Measurements from ENCODE around the gene ICAM1.

ICAM1 gene

DNA sequence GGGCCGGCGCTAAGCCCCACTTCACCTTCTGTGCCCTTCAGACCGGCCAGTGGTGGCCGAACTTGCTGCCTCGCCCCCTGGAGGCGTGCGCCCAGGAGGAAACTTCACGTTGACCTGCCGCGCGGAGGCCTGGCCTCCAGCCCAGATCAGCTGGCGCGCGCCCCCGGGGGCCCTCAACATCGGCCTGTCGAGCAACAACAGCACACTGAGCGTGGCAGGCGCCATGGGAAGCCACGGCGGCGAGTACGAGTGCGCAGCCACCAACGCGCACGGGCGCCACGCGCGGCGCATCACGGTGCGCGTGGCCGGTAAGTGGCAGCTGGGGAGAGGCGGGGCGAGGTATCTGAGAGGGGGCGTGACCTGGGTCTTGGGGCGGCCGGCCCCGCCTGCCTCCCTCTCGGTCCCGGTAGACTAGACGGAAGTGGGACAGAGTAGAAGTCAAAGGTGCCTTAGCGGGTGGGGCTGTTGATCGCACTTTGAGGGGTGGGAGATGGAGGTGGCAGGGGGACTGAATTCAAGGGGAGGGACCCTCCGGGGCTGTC, 24.5 kb downstream of the ICAM1 start:
- DNase-seq, result peak; percentile 66 to 74

DNA sequence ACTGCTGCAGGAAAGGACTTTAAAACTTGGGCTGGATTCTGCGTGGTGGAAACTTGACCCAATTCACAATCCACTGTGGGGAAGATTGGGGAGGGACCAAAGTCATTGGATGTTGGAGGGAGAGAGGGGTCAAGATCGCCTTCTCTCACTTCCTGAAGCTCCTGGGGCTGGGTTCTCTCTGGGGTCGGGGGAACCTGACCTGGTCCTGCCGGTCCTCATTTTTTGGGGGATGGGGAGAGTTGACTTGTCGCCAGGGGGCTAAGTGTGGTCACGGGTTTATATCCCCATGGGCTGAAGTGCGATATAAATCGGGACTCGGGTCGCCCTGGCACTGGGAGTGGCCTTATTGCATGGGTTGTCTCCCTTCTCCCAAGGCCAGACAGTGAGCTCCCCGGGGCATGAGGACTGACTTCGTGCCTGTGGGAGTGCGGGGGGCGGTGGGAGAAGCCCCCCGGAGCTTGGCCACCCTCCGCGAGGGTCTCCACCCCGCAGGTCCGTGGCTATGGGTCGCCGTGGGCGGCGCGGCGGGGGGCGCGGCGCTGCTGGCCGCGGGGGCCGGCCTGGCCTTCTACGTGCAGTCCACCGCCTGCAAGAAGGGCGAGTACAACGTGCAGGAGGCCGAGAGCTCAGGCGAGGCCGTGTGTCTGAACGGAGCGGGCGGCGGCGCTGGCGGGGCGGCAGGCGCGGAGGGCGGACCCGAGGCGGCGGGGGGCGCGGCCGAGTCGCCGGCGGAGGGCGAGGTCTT, 25.1 kb downstream of the ICAM1 start:
- DNase-seq, result no peak

DNA sequence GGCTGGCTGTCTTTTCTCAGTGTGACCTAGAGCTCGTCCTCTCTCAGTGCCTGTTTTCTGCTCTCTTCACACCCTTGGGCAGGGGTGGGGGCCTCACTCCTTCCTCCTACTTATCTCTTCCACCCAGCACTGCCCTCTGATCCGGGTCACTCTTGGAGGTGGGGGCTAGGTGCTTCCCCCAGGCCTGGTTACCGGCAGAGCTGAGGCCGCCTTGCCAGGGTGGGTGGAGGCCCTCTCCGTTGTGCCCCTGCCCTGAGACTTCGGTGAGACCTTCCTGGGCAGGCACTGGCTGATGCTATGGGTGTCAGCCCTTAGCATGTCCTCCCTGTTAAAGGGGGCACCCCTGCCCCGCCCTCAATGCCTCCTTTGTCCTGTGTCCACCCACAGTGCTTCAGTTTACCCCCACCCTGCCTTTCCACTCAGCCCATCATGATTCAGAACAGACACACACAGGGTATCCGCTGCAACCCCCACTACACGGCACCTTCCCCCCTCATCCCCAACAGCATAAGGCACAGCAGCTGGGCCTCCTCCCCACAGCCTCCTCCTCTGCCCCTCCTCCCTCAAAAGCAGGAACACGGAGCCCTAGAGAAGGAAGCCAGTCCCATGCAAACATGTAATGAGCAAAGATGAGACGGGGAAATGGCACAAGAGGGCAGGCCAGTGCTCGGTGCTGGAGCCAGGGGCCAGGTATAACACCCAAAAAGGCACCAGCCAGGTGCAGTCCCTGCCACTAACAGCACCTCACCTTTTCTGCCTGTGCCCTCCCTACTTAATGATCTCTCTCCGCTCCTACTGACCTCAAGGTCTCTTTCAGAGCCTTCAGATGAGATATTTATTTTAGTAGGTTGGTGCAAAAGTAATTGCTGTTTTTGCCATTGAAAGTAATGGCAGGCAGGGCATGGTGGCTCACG, 28.9 kb downstream of the ICAM1 start:
- no peak for DNase-seq

DNA sequence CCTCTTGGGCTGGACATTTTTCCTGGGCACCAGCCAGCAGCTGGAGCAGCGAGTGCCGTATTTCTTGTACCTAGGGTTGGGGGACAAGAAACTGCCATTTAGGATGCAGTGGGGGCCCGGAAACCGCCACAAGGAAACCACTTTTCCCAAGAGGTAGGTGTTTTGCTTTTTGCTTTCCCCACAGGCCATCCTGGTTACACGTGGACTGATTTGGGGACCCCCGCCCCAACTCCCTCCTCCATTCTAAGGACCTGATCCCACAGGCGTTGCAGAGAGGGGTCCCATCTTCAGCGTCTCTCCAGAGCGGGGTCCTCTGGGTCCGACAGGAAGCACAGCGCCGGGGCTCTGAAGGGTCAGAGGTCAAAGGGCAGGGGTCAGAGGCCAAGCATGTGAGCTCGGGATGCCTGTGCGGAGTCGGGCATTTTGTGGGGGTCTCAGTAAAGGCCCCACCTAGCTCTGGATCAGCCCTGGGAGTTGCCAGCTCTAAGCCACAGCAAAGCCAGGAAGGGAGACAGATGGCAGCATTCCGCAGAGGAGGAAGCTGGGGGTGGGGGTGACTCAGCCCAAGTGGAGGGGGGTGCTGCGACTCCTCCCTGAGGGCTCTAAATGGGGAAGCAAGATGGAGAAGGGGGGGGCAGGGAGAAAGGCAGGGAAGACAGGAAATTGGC, 34.4 kb downstream of the ICAM1 start:
- no peak for DNase-seq

DNA sequence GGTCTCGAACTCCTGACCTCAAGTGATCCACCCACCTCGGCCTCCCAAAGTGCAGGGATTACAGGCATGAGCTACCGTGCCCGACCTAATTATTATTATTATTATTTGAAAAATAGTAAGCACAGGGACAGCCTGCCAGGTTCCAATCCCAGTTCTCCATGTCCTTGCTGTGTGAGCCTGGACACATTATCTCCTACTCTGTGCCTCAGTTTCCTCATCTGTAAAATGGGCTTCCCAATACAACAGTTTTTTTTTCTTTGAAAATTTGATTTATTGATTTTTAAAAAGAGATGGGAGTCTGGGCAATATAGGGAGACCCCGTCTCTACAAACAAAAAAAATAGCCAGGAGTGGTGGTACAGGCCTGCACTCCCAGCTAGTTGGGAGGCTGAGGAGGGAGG, 35.4 kb downstream of the ICAM1 start:
- DNase-seq, result no peak

DNA sequence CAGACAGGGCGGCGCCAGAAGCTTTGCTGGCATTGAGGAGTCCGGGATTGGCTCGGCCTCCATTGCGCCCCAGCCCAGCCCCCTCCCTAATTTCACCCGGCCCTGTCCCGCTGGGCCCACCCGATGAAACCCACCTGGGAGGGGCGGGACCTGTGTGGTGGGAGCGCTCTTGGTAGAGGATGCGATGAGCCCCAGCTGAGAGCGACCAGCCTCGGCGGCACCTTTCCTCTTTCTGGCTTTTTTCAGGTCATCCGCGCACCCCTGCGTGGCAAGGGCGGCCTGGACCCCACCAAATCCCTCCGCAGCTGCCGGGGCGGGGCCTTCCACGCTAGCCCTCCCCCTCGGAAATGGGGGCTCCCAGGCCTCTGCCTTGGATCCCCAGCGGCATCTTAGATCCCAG, 38.5 kb downstream of the ICAM1 start, which contains the start of gene ZGLP1:
TSS of gene ZGLP1 (minus strand) at position 393 of the 400 bp plus-strand sequence.
- no peak for DNase-seq

DNA sequence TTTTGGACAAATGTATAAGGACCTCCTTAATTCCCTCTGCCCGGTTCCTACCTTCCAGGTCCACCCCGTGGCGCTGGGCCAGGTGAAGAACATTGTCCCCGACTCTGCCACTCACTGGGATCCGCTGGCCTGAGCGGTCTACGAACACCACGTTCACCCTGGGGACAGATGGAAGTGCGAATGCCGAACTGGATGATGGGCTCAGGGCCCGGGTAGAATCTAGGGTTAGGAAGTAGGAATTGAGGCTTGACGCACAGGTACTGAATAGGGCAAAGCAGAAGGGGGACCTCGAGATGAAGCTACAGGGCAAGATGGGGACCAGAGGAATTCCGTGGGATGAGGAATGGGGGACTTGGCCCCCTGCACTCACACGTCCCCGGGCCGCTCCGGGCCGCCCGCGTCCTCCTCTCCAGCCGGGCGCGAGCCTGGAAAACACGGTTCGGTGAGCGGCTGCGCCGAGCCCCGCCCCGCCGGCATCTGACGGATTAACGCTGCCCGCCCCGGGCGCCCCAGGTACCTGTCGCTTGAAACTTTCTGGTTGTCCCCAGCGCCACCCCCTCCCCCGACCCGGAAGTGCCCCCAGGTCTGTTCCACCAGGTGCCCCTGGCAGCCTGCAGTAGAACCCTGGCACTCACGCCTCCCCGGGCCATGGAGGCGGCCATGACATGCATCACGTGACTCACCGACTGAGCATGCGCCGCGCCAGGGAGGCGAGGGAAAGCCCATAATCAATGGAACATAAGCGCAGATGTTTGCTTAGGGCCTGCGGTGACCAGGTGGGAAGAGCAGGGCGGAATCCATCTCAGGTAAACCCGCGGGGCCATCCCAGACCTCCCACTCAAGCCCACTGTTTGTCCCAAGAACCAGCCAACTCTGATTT, 44.7 kb downstream of the ICAM1 start, which contains the start of gene FDX2:
TSS of gene FDX2 (minus strand) at position 681 of the 880 bp plus-strand sequence. CDS start at position 662, 19 bp downstream.
- peak; percentile 95 for DNase-seq

DNA sequence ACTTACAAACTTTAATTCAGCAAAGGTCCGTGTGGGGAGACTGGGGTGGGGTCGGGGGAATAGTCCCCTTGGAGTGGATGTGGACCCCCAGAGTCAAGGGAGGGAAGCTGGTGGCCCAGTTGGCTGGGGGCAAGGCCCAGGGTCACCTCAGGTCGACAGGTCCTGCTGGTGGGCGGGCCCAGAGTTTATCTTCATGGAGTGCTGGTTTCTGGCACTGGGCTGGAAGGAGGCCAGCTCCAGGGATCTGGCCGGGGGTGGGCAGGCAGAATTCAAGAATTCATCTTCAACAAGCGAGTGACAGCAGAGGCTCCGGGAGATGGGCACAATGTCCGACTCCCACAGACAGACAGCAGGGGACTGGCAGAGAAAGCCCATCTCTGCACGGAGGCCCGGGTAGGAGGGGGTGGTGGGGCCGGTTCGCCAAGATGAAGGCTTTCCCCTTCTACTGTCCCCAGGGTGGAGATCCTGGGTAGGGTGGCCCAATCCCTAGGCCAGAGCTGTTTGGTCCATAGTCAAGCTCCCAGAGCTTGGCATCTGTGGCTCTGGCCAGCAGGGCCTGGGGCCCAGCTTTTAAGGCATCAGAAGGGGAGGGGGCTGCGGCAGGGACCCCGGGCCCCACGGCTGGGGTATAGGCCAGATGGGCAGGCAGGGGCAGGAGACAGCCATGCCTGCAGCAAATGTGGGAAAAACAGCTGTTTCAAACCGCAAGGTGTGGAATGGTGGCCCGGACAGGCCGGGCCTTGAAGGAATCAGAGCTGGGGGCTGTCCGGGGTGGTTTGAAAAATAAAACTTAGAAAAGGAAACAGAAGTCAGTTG, 45.5 kb downstream of the ICAM1 start:
- DNase-seq, result no peak

DNA sequence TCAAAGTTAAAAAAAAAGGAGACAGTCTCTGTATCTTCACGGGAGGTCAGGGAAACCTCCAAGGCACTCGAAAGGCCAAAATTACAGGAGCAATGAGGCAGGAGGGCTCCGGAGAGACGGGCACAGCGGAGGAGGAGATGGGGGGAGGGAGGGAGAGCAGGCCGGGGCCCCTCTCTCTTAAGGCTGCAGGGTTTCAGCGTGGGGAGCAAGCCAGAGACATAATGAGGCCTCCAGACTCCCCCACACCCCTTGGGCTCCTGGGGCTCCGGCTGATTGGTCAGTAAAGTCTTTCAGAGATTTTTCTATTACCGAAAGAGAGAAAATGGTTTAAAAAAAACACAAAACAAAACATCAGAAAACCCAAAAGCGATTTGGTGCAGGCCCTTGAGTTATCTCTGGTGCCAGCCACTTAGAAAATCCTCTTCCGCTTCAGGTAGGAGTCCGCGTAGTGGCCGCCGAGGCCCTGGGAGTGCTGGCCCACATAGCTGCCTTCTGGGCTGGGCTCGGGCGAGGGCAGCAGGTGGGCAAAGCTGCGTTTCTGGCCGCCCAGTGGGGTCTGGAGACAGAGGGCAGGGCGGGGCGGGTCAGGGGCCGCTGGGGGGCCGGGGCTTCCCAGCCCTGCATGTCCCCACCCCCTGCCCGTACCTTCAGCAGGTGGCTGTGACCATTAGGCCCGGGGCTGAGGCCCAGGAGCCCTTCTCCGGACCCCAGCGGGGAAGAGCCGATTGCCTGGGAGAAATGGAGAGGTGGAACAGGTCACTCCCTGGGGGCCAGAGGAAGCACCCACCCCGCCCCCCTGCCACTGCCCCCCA, 46.3 kb downstream of the ICAM1 start:
- DNase-seq, result no peak

DNA sequence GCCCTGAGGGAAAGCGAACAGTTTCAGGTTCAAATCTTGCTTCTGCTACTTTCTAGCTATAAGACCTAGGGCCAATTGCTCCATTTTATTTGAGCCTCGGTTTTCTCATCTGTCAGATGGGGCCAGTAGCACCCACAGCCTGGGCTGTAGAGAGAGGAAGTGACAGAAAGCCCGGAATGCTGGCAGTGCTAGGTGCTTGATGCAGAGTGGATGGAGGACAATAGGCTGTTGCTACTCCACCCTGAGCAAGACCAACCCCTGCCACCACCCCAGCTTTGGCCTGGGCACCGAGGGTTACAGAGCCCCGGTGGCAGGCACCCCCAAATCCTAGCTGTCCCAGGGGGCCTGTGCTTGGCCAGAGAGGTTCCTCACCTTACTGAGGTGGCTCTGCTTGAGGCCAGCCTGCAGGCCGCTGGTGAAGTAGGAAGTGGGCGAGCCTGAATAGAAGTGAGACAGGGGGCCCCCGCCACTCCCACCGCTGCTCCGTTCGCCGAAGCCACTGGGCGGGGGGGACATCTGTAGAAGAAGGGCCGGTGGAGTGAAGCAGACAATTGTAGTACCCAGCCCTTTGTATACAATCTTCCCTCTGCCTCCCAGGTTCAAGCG, 47.0 kb downstream of the ICAM1 start:
- no peak for DNase-seq

DNA sequence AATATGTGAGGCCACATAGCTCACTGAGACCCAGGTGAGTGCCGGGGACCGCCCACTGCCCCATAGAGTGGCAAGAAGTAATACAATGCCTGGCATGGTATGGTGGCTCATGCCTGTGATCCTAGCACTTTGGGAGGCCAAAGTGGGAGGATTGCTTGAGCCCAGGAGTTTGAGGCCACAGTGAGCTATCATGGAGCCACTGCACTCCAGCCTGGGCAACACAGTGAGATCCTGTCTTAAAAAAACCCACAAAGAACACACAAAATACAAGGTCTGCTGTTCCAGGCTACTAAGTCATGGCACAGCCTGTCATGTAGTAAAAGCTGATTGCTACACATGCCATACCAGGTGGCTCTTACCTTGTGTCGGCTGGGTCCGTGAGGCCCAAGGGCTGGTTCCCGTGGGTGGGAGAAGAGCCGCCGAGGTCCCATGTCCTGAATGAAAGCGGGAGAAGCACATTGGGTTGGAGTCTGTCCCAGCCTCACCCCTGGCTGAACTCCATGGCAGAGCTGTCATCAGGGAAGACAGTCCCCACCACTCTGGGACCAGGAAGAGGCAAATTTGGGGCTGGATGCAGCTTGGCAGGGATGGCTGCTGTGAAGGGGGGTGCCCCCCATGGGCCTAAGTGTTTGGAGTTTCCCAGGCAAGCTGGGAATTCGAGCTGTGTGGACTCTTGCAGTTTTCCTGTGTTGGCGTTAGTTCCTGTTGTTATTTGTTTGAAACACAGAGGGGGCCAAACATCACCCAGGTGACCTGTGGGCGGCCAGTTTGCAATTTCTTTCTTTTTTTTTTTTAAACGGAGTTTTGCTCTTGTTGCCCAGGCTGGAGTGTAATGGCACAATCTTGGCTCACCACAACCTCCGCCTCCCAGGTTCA, 48.1 kb downstream of the ICAM1 start:
- DNase-seq, result no peak

DNA sequence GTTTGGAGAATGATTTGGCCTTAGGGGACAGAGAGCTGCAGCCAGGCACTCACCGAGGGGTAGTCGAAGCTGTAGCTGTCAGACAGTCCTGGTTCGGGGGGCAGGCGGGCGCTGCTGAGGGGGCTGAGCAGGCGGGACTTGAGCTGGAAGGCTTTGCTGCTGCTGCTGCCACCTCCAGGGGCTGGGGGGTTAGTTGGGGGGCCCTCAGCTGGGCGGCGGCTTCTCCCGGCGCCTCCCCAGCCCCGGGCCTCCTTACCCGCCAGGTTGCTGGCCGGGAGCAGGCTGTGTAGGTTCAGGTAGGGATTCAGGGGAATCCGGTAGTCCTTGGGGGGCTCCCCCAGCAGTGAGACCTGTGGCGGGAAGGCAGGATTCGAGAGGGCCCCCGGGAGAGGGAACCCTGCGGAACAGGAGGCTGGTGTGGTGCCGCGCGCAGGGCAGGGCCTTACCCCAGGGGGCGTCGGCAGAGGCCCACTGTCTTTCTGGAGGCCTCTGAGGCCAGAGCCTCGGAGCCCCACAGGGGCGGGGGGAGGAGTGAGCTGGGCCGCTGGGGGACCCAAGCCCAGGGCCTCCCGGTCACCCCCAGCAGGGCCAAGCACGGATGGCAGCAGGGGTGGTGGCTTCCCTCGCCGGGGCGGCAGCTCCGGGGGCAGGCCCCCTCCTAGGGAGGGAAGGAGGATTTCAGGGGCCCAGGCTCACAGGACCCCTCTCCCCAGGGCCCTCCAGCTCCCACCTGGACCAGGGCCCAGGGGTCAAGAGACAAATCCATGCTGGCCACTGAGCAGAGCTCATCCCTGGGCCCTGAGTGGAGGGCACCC, 49.9 kb downstream of the ICAM1 start:
- DNase-seq, result no peak

DNA sequence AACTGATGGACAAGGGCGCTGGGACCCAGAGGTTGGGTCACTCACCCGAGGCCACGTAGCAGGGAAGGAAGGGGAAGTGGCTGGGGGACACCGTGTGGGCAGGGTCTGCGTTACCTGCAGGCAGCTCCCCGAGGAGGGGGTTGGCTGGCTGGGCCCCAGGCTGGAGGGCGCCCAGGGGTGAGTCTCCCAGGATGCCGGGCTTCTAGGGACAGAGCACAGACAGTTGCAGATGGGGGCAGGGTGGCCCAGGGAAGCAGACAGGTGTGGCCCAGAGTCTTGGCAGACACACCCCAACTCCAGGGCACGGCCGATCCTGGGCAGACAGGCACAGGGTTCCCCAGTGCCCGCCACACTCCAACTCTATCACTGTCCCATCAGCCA, 50.5 kb downstream of the ICAM1 start:
- DNase-seq, result no peak

DNA sequence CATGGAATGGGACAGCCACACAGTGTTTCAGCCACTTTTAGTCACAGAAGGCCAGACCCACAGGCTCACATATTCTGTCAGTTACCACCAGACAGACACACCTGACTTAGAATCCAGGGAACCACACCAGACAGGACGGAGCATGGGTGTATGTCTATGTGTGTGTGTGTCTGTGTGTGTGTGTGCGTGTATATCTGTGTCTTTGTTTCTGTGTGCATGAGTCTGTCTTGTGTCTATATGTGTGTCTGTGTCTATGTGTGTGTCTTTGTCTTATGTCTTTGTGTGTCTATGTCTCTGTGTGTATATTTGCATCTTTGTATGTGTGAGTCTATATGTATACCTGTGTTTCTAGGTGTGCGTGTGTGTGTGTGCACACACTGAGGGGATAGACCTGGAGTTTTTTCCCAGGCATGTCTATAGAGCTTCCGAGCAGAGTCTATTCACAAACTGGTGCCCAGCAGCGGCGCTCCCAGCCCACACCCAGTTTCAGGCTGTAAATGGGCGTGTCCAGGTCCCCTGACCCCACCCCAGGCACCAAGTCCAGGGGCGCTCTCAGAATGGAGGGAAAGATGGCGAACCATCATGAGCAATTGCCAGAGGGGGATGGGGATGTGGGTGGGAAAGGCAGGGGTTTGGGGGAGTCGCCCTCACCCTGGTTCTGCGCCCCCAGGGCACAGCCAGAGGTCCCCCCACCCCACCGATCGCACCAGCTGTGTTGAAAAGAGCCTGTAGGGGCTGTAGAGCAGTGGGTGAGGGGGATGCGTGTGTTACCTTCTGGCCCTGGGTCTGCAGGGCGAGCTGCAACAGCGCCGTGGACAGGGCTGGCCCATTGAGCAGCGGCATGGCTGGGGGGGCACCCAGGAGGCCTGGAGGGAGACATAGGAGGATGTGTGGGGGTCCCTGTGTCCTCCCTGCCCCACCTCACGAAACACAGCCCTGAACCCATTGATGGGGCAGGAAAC, 51.2 kb downstream of the ICAM1 start:
- no peak for DNase-seq

DNA sequence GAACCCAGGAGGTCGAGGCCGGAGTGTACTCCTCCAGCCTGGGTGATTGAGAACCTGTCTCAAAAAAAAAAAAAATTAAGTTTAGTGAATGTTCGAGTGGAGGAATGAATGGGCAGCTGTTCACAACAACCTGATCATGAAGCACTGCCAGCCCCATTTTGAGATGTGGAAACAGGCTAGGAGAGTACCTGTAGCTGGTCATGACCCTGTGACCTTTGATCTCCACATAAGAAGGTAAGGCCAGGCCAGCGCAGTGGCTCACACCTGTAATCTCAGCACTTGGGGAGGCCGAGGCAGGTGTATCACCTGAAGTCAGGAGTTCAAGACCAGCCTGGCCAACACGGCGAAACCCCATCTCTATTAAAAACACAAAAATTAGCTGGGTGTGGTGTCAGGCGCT, 54.8 kb downstream of the ICAM1 start:
- DNase-seq, result no peak

DNA sequence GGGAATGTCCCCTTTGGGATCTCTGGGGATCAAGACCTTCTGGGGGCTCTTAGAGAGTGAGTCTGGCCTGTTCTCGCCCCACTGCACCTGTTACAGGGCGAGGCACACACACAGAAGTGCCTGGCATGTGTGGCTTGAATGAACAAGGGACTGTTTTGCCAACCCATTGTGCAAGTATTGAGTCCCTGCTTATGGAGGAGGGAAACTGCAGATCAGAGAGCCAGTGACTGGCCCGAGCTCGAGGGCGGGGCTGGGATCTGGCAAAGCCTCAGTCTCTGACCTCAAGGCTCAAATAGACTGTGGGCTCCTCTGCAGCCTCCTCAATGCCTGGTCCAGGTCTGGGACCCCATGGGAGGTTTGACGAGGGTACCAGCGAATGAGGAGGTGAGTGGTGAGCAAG, 56.9 kb downstream of the ICAM1 start:
- no peak for DNase-seq
